GM12878 (cell line): Measurements from ENCODE around the gene BCL11A. TPM values are rescaled to one million over a fixed set of nuclear protein-coding genes. Genes with fewer than 3 reads are reported as not detected.

ENCODE experiments used
- ATAC-seq: fragments of 200-7000 bp; cut with Tn5 transposase; 3 replicates; pipeline ENCODE4 v1.9.1; 2020; ENCODE audit warnings: mild to moderate bottlenecking, moderate library complexity
- BruUV-seq: library from RNA; stranded (reverse); fragments of 400-500 nt; replicated peaks from 2 replicates; lab custom pipeline; 2021; lab: Mats Ljungman, UMichigan
- CTCF ChIA-PET: fragments of 300-600 bp; sonication (Branson Sonifier 250); formaldehyde crosslinking; extraction: SDS; loops from one replicate; lab custom pipeline; 2021; ENCODE audit warnings: inconsistent platforms; lab: Yijun Ruan, JAX
- POLR2A ChIA-PET: fragments of 350-600 bp; formaldehyde crosslinking; extraction: SDS; loops from one replicate; lab custom pipeline; 2021; ENCODE audit warnings: inconsistent platforms; lab: Charles Lee
- RAD21 ChIA-PET: fragments of 300-600 bp; sonication (Branson Sonifier 250); formaldehyde crosslinking; loops from one replicate; lab custom pipeline; 2023; ENCODE audit warnings: antibody characterized with exemption; ENCODE audit not compliant: unreplicated experiment; lab: Charles Lee
- SMC1A ChIA-PET: fragments of 300-600 bp; sonication (Branson Sonifier 250); formaldehyde crosslinking; loops from one replicate; lab custom pipeline; 2023; ENCODE audit not compliant: unreplicated experiment, uncharacterized antibody; lab: Charles Lee
- DNase-seq: peaks from one replicate; pipeline ENCODE4 v3.0.0-alpha.2; 2011; ENCODE audit warnings: low read depth, low spot score
- FAIRE-seq: peaks from 3 replicates; lab custom pipeline; 2011; peaks lifted over from hg19 to GRCh38; lab: Jason Lieb, UNC
- H2AFZ ChIP-seq: 2 replicates; pipeline ENCODE4 v1.6.0; 2011; ENCODE audit warnings: low read depth, low read length, control low read depth; ENCODE audit not compliant: control insufficient read depth
- H3K27ac ChIP-seq: 2 replicates; pipeline ENCODE4 v1.5.1; 2011; ENCODE audit warnings: control low read depth; ENCODE audit not compliant: control insufficient read depth, insufficient read depth
- H3K27me3 ChIP-seq, 2 experiments: replicated peaks in 1 of 2; 2 replicates each; pipeline versions ENCODE4 v1.6.0 to v1.6.1; 2011; ENCODE audit warnings: low read length in 1 of 2; ENCODE audit not compliant: control insufficient read depth in 2 of 2, insufficient read depth in 2 of 2
- H3K36me3 ChIP-seq, 2 experiments: 2 replicates each; pipeline ENCODE4 v1.5.1; 2011; ENCODE audit warnings: low read length in 1 of 2; ENCODE audit not compliant: control insufficient read depth in 2 of 2, insufficient read depth in 2 of 2
- H3K4me1 ChIP-seq: 2 replicates; pipeline ENCODE4 v1.6.1; 2011; ENCODE audit warnings: mild to moderate bottlenecking, low read length, moderate library complexity, mixed read lengths; ENCODE audit not compliant: control insufficient read depth, insufficient read depth
- H3K4me2 ChIP-seq: 2 replicates; pipeline ENCODE4 v1.6.0; 2011; ENCODE audit warnings: control low read depth; ENCODE audit not compliant: control insufficient read depth, insufficient read depth
- H3K4me3 ChIP-seq: fragments of 200-600 bp; sonication (generic); 2 replicates; pipeline ENCODE4 v1.5.1; 2016
- H3K79me2 ChIP-seq: 2 replicates; pipeline ENCODE4 v1.6.0; 2011; ENCODE audit warnings: low read length; ENCODE audit not compliant: control insufficient read depth, insufficient read depth
- H3K9ac ChIP-seq: 2 replicates; pipeline ENCODE4 v1.8.0; 2011; ENCODE audit warnings: low read length, control low read depth, mixed read lengths; ENCODE audit not compliant: control insufficient read depth, insufficient read depth
- H3K9me3 ChIP-seq: replicated peaks from 3 replicates; pipeline ENCODE4 v1.5.1; 2011; ENCODE audit warnings: mild to moderate bottlenecking, low read length; ENCODE audit not compliant: control insufficient read depth, insufficient read depth
- H4K20me1 ChIP-seq: 2 replicates; pipeline ENCODE4 v1.6.0; 2011; ENCODE audit not compliant: control insufficient read depth, insufficient read depth
- MAX ChIP-seq: IDR thresholded peaks from 2 replicates; pipeline ENCODE4 v1.6.1; 2012; ENCODE audit warnings: low read depth, low read length, improper control_type of control experiment
- NBN ChIP-seq: fragments of 450-650 bp; IDR thresholded peaks from 2 replicates; pipeline ENCODE4 v1.6.1; 2016
- SUZ12 ChIP-seq: fragments of 200-600 bp; sonication (generic); IDR thresholded peaks from one replicate; pipeline ENCODE4 v1.6.1; 2018; ENCODE audit warnings: antibody characterized with exemption, mild to moderate bottlenecking; ENCODE audit not compliant: unreplicated experiment
- WGBS: methylation state at CpG from one replicate; pipeline ENCODE4 v1.1.6; 2016; ENCODE audit warnings: low lambda C conversion rate; ENCODE audit not compliant: insufficient replicate concordance, insufficient coverage; ENCODE audit errors: missing lambda C conversion rate; 5-methylcytosine and 5-hydroxymethylcytosine counted together
- in situ Hi-C: fragments of 300-500 bp; cut with MboI; formaldehyde crosslinking; loops from 9 replicates; pipeline ENCODE4 v1.14.3; 2018; ENCODE audit warnings: mixed read lengths
- intact Hi-C: fragments of 100-400 bp; cut with micrococcal nuclease; formaldehyde crosslinking; loops from one replicate; pipeline ENCODE4 v1.14.2; 2022; ENCODE audit not compliant: unreplicated experiment
- polyA plus RNA-seq, 11 experiments: library from polyadenylated mRNA; depleted of rRNA in 4 of 11; unstranded in 6 of 11; stranded (reverse) in 5 of 11; fragments of >200 nt; fragmentation: Nextera tagmentation in 4 of 11; fragmentation: Illumina TruSeq in 1 of 11; extraction: Ambion mirVana in 4 of 11; extraction: Trizol in 1 of 11; gene quantifications; 1 replicate in 1 of 11; 2 replicates in 10 of 11; pipeline versions ENCODE4 v1.2.1 to v1.2.3, GENCODE V29; 2011 to 2016; ENCODE audit warnings: inconsistent platforms in 2 of 11, missing spikeins in 2 of 11, low read depth in 1 of 11
- total RNA-seq, 4 experiments: library from RNA; depleted of rRNA in 3 of 4; stranded (reverse); fragments of >200 nt in 3 of 4; fragmentation: Illumina TruSeq in 1 of 4; extraction: Trizol in 1 of 4; gene quantifications; 2 replicates each; pipeline versions ENCODE4 v1.2.1 to v1.2.3, GENCODE V29; 2013 to 2021
- TF ChIP-seq, protein P1 (sequence below): IDR thresholded peaks from 2 replicates; pipeline ENCODE4 v1.6.1; 2012; ENCODE audit warnings: improper control_type of control experiment, low read depth, low read length; ENCODE audit not compliant: insufficient replicate concordance

The BCL11A gene
- total and polyA plus RNA-seq, 10 of the 15 experiments (the other 5 are each of a cell fraction or from before 2014, with no cell fraction given), result 7.5 to 26.6 (median 11.1) TPM; not detected in 1

- Histone ChIP-seq H3K4me3 (peak overlapping the region; percentile 62), H3K4me1 (no peaks in the 10 kb centered on the region), H3K27me3 (peaks cover 3 to 5% of the 10 kb centered on the region in 2 experiments; a peak in 3 of 4 replicates), H3K9ac (peak overlapping the region; percentile 18; the same call in 1 of the 2 replicates), H3K27ac (no peak overlapping the region), H3K36me3 (no peaks in the 10 kb centered on the region), H3K4me2 (peak overlapping the region; percentile 97), H4K20me1 (no peaks in the 10 kb centered on the region), H2AFZ (peak overlapping the region; percentile 61), H3K9me3 (no peaks in the 10 kb centered on the region), H3K79me2 (peaks cover 22% of the 10 kb centered on the region)
- ChIA-PET CTCF (interaction anchor here (0.9 to 1.4 kb wide), 3 partner anchors 23 to 118 kb away, joined by 3 to 4 read pairs (median 3); no protein-coding TSS in a partner anchor), POLR2A (no interaction called here), SMC1A (no interaction called here), RAD21 (interaction anchor here (0.6 kb wide), 1 partner anchor 27 kb away, joined by 3 read pairs; no protein-coding TSS in a partner anchor)
- no TSS peak for BruUV-seq
- TF ChIP-seq MAX, result no peak
- DNase-seq, result no peak
- in situ Hi-C loops (no loop called here), intact Hi-C loops (loop anchor here (10.0 kb wide), 3 partner anchors 1112 to 1792 kb away; no protein-coding TSS in a partner anchor)
- no peak for ATAC-seq
- no peak for FAIRE-seq
- WGBS, result 1% methylated on average over 30 of the region's 31 CpGs
Measured at GRCh38 chr2:60556576-60557485, 3.4 kb upstream of the BCL11A start.

DNA sequence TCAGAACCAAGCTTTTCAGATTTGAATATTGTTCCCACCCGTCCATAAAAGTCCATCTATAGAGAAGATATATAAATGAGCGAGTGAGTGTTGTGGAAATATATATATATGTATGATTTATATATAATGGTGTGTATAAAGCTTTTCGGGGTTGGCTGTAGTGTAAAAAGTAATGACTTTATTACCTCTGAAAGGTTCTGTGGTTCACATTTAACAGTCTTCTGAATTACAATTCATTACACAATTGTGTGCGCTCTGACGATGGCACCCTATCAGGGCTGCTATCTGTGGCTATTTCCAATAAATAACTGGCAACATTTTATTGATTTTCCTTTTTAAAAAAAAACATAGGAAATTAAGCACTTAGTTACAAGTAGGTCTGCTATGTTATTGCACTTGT lies 2.7 kb upstream of the BCL11A start:
- RAD21 ChIA-PET, result no interaction called here
- Histone ChIP-seq H2AFZ (no peak overlapping the region), H3K27me3 (peaks cover 3 to 5% of the 10 kb centered on the region in 2 experiments; a peak in 3 of 4 replicates), H3K27ac (no peak overlapping the region; the same call in 1 of the 2 replicates), H3K9me3 (no peaks in the 10 kb centered on the region), H3K79me2 (peaks cover 28% of the 10 kb centered on the region), H4K20me1 (no peaks in the 10 kb centered on the region), H3K4me3 (peak overlapping the region; percentile 92), H3K4me1 (no peaks in the 10 kb centered on the region), H3K4me2 (peak overlapping the region; percentile 97), H3K9ac (peak overlapping the region; percentile 82; the same call in 1 of the 2 replicates), H3K36me3 (no peaks in the 10 kb centered on the region)
- intact Hi-C loops, result loop anchor here (10.0 kb wide), 3 partner anchors 1111 to 1791 kb away; no protein-coding TSS in a partner anchor
- FAIRE-seq (no peak), DNase-seq (no peak), ATAC-seq (no peak)
- SMC1A ChIA-PET, result interaction anchor here (0.7 kb wide), 1 partner anchor 11 kb away, joined by 3 read pairs; no protein-coding TSS in a partner anchor
- 0% methylated on average over 5 of the region's 5 CpGs for WGBS
- CTCF ChIA-PET, result interaction anchor here (1.0 to 1.5 kb wide), 5 partner anchors 10 to 1531 kb away, joined by 3 to 6 read pairs (median 3); no protein-coding TSS in a partner anchor
- BruUV-seq, result no TSS peak
- in situ Hi-C loops, result no loop called here
- POLR2A ChIA-PET, result no interaction called here
- TF ChIP-seq, protein P1, sequence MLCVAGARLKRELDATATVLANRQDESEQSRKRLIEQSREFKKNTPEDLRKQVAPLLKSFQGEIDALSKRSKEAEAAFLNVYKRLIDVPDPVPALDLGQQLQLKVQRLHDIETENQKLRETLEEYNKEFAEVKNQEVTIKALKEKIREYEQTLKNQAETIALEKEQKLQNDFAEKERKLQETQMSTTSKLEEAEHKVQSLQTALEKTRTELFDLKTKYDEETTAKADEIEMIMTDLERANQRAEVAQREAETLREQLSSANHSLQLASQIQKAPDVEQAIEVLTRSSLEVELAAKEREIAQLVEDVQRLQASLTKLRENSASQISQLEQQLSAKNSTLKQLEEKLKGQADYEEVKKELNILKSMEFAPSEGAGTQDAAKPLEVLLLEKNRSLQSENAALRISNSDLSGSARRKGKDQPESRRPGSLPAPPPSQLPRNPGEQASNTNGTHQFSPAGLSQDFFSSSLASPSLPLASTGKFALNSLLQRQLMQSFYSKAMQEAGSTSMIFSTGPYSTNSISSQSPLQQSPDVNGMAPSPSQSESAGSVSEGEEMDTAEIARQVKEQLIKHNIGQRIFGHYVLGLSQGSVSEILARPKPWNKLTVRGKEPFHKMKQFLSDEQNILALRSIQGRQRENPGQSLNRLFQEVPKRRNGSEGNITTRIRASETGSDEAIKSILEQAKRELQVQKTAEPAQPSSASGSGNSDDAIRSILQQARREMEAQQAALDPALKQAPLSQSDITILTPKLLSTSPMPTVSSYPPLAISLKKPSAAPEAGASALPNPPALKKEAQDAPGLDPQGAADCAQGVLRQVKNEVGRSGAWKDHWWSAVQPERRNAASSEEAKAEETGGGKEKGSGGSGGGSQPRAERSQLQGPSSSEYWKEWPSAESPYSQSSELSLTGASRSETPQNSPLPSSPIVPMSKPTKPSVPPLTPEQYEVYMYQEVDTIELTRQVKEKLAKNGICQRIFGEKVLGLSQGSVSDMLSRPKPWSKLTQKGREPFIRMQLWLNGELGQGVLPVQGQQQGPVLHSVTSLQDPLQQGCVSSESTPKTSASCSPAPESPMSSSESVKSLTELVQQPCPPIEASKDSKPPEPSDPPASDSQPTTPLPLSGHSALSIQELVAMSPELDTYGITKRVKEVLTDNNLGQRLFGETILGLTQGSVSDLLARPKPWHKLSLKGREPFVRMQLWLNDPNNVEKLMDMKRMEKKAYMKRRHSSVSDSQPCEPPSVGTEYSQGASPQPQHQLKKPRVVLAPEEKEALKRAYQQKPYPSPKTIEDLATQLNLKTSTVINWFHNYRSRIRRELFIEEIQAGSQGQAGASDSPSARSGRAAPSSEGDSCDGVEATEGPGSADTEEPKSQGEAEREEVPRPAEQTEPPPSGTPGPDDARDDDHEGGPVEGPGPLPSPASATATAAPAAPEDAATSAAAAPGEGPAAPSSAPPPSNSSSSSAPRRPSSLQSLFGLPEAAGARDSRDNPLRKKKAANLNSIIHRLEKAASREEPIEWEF, result no peak
- TF ChIP-seq SUZ12 (no peak), NBN (no peak)
